Activated T-helper 1 cell treated with anti-CD3 and anti-CD28 coated beads, Interleukin-12 subunit alpha, Interleukin-12 subunit beta, Interleukin-2, Interleukin-4 antibody, amounts not matched to agents 30 ng/mL and 10 ng/mL and 1 ng/mL, durations not matched to agents 14 hours and 24 hours and 36 hours (primary cell): ENCODE data around the gene DPEP2. TPM values are rescaled to one million over a fixed set of nuclear protein-coding genes. Genes with fewer than 3 reads are reported as not detected.

ENCODE experiments used
- DNase-seq: peaks from one replicate; pipeline ENCODE4 v3.0.0; 2021; ENCODE audit warnings: low spot score
- H3K27ac Mint-ChIP-seq: one replicate; pipeline ENCODE4 v1.8.0; 2021; ENCODE audit warnings: mild to moderate bottlenecking, mixed read lengths
- H3K27me3 Mint-ChIP-seq: one replicate; pipeline ENCODE4 v1.8.0; 2022; ENCODE audit warnings: mild to moderate bottlenecking, moderate library complexity, mixed read lengths; ENCODE audit not compliant: insufficient read depth
- H3K36me3 Mint-ChIP-seq: one replicate; pipeline ENCODE4 v1.8.0; 2021; ENCODE audit warnings: low read depth, mixed read lengths
- H3K4me1 Mint-ChIP-seq: one replicate; pipeline ENCODE4 v1.8.0; 2021; ENCODE audit warnings: low read depth, mixed read lengths
- H3K4me3 Mint-ChIP-seq: one replicate; pipeline ENCODE4 v1.8.0; 2021; ENCODE audit warnings: mild to moderate bottlenecking, moderate library complexity, mixed read lengths
- H3K9me3 Mint-ChIP-seq: one replicate; pipeline ENCODE4 v1.8.0; 2021; ENCODE audit warnings: mixed read lengths
- intact Hi-C: fragments of 100-400 bp; cut with micrococcal nuclease; formaldehyde crosslinking; loops from one replicate; pipeline ENCODE4 v1.15.1; 2024
- total RNA-seq: library from RNA; stranded (reverse); gene quantifications from 2 replicates; pipeline ENCODE4 v1.2.3, GENCODE V29; 2022

Gene DPEP2
- total RNA-seq, 1 donor from 2014 or later = 2.4 TPM

- intact Hi-C loops = no loop called here
- H3K9me3 Mint-ChIP-seq = no peaks in the 10 kb centered on the region
- H3K27ac Mint-ChIP-seq = no peak overlapping the region
- no peak overlapping the region for H3K4me3 Mint-ChIP-seq
- H3K27me3 Mint-ChIP-seq = no peaks in the 10 kb centered on the region
- no peaks in the 10 kb centered on the region for H3K4me1 Mint-ChIP-seq
- no peak for DNase-seq
- peaks cover 8% of the 10 kb centered on the region for H3K36me3 Mint-ChIP-seq
These were observed 45.5 kb downstream of the DPEP2 start for GRCh38 chr16:67953641-67954375.

GRCh38 chr16:67951485-67951884 is 47.8 kb downstream of the DPEP2 start:
- Mint-ChIP-seq H3K27me3 (no peaks in the 10 kb centered on the region), H3K9me3 (no peaks in the 10 kb centered on the region), H3K27ac (no peak overlapping the region), H3K4me3 (no peak overlapping the region), H3K4me1 (no peaks in the 10 kb centered on the region), H3K36me3 (peaks cover 8% of the 10 kb centered on the region)
- intact Hi-C loops = no loop called here
- no peak for DNase-seq

DNA sequence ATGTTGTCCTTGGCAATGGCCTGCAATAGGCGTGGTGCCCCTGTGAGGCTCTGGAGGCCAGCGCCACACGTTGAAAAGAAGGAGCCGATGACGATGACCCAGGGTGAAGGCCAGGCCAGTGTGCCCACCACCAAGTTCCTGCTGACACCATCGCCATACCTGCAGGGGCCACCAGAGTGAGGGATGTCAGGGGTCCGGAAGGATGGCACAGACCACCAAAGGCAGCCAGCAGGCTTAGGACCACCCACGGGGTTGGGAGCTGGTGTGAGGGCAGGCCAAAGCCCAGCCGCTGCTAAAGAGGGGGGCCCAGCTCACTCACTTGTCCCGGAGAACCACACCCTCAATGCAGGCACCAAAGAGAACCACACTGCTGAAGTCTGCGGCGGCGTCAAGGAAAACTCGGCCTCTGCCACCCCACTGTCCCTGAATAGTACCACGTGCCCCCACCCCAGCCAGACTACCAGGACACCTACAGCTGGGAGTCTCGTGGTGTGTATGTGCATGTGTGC is 48.9 kb downstream of the DPEP2 start:
- no peaks in the 10 kb centered on the region for H3K4me1 Mint-ChIP-seq
- H3K27me3 Mint-ChIP-seq = no peaks in the 10 kb centered on the region
- intact Hi-C loops = no loop called here
- H3K9me3 Mint-ChIP-seq = no peaks in the 10 kb centered on the region
- H3K27ac Mint-ChIP-seq = no peak overlapping the region
- DNase-seq = no peak
- H3K36me3 Mint-ChIP-seq = peaks cover 8% of the 10 kb centered on the region
- H3K4me3 Mint-ChIP-seq = no peak overlapping the region

- intact Hi-C loops = no loop called here
- no peaks in the 10 kb centered on the region for H3K9me3 Mint-ChIP-seq
- DNase-seq = no peak
- no peaks in the 10 kb centered on the region for H3K4me1 Mint-ChIP-seq
- no peak overlapping the region for H3K4me3 Mint-ChIP-seq
- H3K27me3 Mint-ChIP-seq = no peaks in the 10 kb centered on the region
- H3K27ac Mint-ChIP-seq = no peak overlapping the region
- H3K36me3 Mint-ChIP-seq = peaks cover 8% of the 10 kb centered on the region
These were observed 49.6 kb downstream of the DPEP2 start for GRCh38 chr16:67949645-67950044.

DNA sequence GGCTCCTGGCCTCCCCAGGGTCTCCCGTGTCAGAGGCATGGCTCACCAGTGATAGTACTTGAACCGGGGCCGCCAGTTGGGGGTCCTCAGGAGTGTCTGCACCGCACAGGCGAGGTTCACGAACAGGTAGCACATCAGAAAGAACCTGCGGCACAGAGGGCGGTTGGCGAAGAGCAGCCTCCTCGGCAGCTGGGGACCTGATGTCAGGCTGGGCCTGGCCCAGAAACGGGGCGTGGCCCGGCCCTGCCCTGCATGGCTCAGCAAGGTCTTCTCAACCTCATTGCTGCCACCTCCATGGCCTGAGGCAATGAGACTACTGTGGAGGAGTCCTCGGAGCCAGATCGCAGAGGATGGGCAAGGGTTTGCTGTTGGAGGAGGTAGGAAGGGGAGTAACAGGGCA is 51.3 kb downstream of the DPEP2 start:
- H3K9me3 Mint-ChIP-seq = no peaks in the 10 kb centered on the region
- H3K27me3 Mint-ChIP-seq = no peaks in the 10 kb centered on the region
- peaks cover 8% of the 10 kb centered on the region for H3K36me3 Mint-ChIP-seq
- no peaks in the 10 kb centered on the region for H3K4me1 Mint-ChIP-seq
- H3K27ac Mint-ChIP-seq = no peak overlapping the region
- intact Hi-C loops = no loop called here
- DNase-seq = no peak
- no peak overlapping the region for H3K4me3 Mint-ChIP-seq

GRCh38 chr16:67946966-67947558 is 52.2 kb downstream of the DPEP2 start:
- Mint-ChIP-seq H3K36me3 (peaks cover 8% of the 10 kb centered on the region), H3K4me3 (no peak overlapping the region), H3K4me1 (peaks cover 3% of the 10 kb centered on the region), H3K27me3 (no peaks in the 10 kb centered on the region), H3K9me3 (no peaks in the 10 kb centered on the region), H3K27ac (no peak overlapping the region)
- DNase-seq = no peak
- intact Hi-C loops = no loop called here

DNA sequence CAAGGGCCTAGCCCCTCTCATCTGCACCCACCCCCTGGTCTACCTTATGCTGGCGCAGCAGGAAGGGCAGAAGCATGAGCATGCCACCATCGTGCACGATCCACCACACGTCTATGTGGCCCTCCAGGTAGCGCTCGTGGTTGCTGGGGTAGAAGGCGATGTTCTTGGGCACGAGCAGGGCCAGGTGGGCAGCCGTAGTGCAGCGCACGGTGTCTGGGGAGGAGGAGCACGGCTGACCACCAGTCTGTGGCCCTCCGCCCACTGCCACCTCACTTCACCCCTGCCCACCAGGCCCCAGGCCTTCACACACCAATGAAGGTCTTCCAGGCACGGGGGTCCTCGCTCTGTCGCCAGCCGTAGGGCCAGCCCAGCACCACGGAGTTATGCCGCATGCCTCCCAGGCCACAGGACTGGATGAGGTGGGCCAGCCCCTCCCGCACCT is 53.1 kb downstream of the DPEP2 start:
- H3K4me3 Mint-ChIP-seq = no peak overlapping the region
- H3K9me3 Mint-ChIP-seq = no peaks in the 10 kb centered on the region
- intact Hi-C loops = no loop called here
- H3K27me3 Mint-ChIP-seq = no peaks in the 10 kb centered on the region
- DNase-seq = no peak
- H3K4me1 Mint-ChIP-seq = peaks cover 11% of the 10 kb centered on the region
- H3K36me3 Mint-ChIP-seq = peaks cover 7% of the 10 kb centered on the region
- no peak overlapping the region for H3K27ac Mint-ChIP-seq

- H3K27me3 Mint-ChIP-seq = no peaks in the 10 kb centered on the region
- intact Hi-C loops = no loop called here
- H3K36me3 Mint-ChIP-seq = peaks cover 7% of the 10 kb centered on the region
- no peak overlapping the region for H3K27ac Mint-ChIP-seq
- peaks cover 14% of the 10 kb centered on the region for H3K4me1 Mint-ChIP-seq
- H3K9me3 Mint-ChIP-seq = no peaks in the 10 kb centered on the region
- H3K4me3 Mint-ChIP-seq = no peak overlapping the region
- DNase-seq = no peak
These were observed 53.8 kb downstream of the DPEP2 start for GRCh38 chr16:67945392-67945933.

GRCh38 chr16:67944690-67945391 is 54.4 kb downstream of the DPEP2 start:
- Mint-ChIP-seq H3K4me1 (peaks cover 20% of the 10 kb centered on the region), H3K36me3 (peaks cover 10% of the 10 kb centered on the region), H3K27ac (no peak overlapping the region), H3K9me3 (no peaks in the 10 kb centered on the region), H3K27me3 (no peaks in the 10 kb centered on the region), H3K4me3 (no peak overlapping the region)
- intact Hi-C loops = no loop called here
- DNase-seq = no peak

GRCh38 chr16:67943619-67944504 is 55.4 kb downstream of the DPEP2 start, which contains the start of gene LCAT:
Gene LCAT (minus strand): TSS chr16:67944120. CDS start chr16:67944101, 19 bp downstream.
- no peak within 1 kb of the TSS for H3K27ac Mint-ChIP-seq
- no peaks in the 10 kb centered on the region for H3K9me3 Mint-ChIP-seq
- peaks cover 13% of the 10 kb centered on the region for H3K36me3 Mint-ChIP-seq
- intact Hi-C loops = no loop called here
- no peak for DNase-seq
- peaks cover 25% of the 10 kb centered on the region for H3K4me1 Mint-ChIP-seq
- no peaks in the 10 kb centered on the region for H3K27me3 Mint-ChIP-seq
- H3K4me3 Mint-ChIP-seq = no peak within 1 kb of the TSS

GRCh38 chr16:67943256-67943618 is 56.0 kb downstream of the DPEP2 start:
- no peak overlapping the region for H3K27ac Mint-ChIP-seq
- H3K4me1 Mint-ChIP-seq = peaks cover 25% of the 10 kb centered on the region
- intact Hi-C loops = no loop called here
- no peaks in the 10 kb centered on the region for H3K9me3 Mint-ChIP-seq
- H3K36me3 Mint-ChIP-seq = peaks cover 12% of the 10 kb centered on the region
- no peaks in the 10 kb centered on the region for H3K27me3 Mint-ChIP-seq
- DNase-seq = no peak
- no peak overlapping the region for H3K4me3 Mint-ChIP-seq

- Mint-ChIP-seq H3K27me3 (no peaks in the 10 kb centered on the region), H3K4me1 (peaks cover 25% of the 10 kb centered on the region), H3K36me3 (peaks cover 9% of the 10 kb centered on the region), H3K9me3 (no peaks in the 10 kb centered on the region), H3K4me3 (no peak overlapping the region), H3K27ac (no peak overlapping the region)
- intact Hi-C loops = no loop called here
- no peak for DNase-seq
These were observed 56.6 kb downstream of the DPEP2 start for GRCh38 chr16:67942510-67943255.
